ENCODE measurements around the gene ERBB2.

DNA sequence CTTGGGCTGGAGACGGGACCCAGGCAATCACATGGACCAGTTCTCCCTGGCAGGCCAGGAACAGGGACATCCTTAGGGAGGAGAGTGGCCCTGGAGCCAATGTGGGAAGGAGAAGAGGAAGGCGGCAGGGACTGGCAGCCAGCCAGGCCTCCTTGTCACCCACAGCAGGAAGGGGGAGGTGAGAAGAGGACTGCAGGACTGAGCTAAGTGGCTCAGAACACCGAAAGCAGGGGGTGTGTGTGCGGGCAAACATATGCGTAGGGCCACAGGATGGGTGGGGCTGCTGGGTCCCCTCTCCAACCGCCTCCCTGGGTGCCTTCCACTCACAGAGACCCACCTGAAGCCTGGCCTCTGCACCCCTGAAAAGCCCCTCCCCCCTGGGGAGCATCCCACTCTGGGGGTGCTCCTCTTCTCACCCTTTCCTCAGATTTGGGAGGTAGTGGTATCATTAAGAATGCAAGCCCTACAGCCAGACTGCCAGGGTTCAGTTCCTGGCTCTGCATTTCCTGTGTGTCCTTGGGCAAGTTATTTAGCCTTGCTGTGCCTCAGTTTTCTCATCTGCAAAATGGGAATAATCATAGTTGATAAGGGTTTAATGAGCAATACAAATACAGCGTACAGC, 23.6 kb upstream of the ERBB2 start:
- TF ChIP-seq, protein P1, sequence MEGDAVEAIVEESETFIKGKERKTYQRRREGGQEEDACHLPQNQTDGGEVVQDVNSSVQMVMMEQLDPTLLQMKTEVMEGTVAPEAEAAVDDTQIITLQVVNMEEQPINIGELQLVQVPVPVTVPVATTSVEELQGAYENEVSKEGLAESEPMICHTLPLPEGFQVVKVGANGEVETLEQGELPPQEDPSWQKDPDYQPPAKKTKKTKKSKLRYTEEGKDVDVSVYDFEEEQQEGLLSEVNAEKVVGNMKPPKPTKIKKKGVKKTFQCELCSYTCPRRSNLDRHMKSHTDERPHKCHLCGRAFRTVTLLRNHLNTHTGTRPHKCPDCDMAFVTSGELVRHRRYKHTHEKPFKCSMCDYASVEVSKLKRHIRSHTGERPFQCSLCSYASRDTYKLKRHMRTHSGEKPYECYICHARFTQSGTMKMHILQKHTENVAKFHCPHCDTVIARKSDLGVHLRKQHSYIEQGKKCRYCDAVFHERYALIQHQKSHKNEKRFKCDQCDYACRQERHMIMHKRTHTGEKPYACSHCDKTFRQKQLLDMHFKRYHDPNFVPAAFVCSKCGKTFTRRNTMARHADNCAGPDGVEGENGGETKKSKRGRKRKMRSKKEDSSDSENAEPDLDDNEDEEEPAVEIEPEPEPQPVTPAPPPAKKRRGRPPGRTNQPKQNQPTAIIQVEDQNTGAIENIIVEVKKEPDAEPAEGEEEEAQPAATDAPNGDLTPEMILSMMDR (conservative IDR thresholded peaks at IDR 0.05; ENCODE audit: low read length) = no peak
- no peak for TF ChIP-seq EZH2phosphoT487 (IDR thresholded peaks at IDR 0.05; ENCODE audit: borderline replicate concordance)
